Brain microvascular endothelial cell (primary cell): ENCODE measurements around the gene FARP1.
A peak's percentile ranks its signal among the peaks of the same experiment; 100 is the strongest.

ENCODE experiments used
- DNase-seq: peaks from one replicate; pipeline ENCODE4 v3.0.0-alpha.2; 2020
- H3K27ac ChIP-seq: fragments of 250-450 bp; sonication (Bioruptor Pico); 2 replicates; pipeline ENCODE4 v1.5.1; 2020; ENCODE audit warnings: mild to moderate bottlenecking, moderate library complexity
- H3K27me3 ChIP-seq: fragments of 250-450 bp; sonication (Bioruptor Pico); replicated peaks from 2 replicates; pipeline ENCODE4 v1.5.1; 2020; ENCODE audit warnings: mild to moderate bottlenecking
- H3K36me3 ChIP-seq: fragments of 250-450 bp; sonication (Bioruptor Pico); replicated peaks from 2 replicates; pipeline ENCODE4 v1.5.1; 2020; ENCODE audit warnings: mild to moderate bottlenecking
- H3K4me3 ChIP-seq: 2 replicates; pipeline ENCODE4 v1.5.1; 2011; ENCODE audit warnings: low read depth, mild to moderate bottlenecking, control low read depth, low read length, moderate library complexity
- CTCF ChIP-seq: IDR thresholded peaks from 2 replicates; pipeline ENCODE4 v1.5.1; 2011; ENCODE audit warnings: low read depth, mild to moderate bottlenecking, moderate library complexity, low read length, control low read depth, inconsistent platforms; ENCODE audit errors: missing control alignments
- in situ Hi-C: cut with HindIII; loops from 2 replicates; pipeline ENCODE4 v1.10.0; 2017; ENCODE audit warnings: low sequenced_read_pairs, low pct_ligation_motif_present

The FARP1 gene

GRCh38 chr13:98242403-98242802, 99.5 kb downstream of the FARP1 start:
- no peaks in the 10 kb centered on the region for H3K27me3 ChIP-seq
- H3K36me3 ChIP-seq = no peaks in the 10 kb centered on the region
- no peak overlapping the region for H3K4me3 ChIP-seq
- H3K27ac ChIP-seq = no peak overlapping the region
- in situ Hi-C loops = no loop called here
- DNase-seq = no peak
- TF ChIP-seq CTCF = no peak

DNA sequence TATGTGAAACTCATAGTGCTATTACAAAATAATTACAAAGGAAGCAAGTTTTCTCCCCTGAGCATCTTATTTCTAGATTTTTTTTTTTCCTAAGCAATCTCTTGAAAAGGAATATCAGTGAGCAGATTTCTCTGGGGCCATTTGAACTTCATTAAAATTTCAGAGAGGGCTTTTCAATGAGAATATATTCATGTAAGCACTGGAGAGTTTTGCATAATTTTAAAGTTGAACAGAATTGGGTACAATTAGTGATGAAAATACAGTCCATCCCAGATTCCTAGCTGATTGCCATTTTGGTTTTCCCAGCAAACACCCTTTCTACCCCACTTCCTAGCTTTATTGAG, 101.0 kb downstream of the FARP1 start:
- in situ Hi-C loops = no loop called here

DNA sequence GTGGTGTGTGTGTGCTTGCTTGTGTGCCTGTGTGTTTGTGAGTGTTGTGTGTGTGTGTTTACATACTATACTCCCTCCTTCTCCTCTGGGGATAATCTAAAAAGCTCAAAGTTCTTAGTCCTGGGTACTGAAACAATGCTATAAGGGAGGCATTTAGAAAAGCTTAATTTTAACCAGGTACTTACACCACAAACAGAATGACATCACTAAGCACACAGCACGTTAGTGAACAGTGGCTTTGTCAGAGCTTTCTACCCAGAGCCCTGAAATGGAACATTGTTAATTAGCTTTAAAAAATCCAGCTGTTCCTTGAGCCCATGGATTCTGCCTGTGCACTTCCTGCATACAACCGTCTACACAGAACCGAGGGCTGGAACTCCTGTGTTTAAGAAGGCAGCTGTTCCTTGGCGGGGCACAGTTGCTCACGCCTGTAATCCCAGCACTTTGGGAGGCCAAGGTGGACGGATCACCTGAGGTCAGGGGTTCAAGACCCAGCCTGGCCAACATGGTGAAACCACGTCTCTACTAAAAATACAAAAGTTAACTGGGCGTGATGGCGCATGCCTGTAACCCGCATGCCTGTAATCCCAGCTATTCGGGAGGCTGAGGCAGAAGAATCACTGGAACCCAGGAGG, 103.8 kb downstream of the FARP1 start:
- H3K27ac ChIP-seq = no peak overlapping the region
- H3K27me3 ChIP-seq = no peaks in the 10 kb centered on the region
- H3K4me3 ChIP-seq = no peak overlapping the region
- H3K36me3 ChIP-seq = no peaks in the 10 kb centered on the region
- in situ Hi-C loops = no loop called here
- DNase-seq = no peak
- TF ChIP-seq CTCF = no peak

More for the DNA sequence above, 101.0 kb downstream of the FARP1 start:
- H3K27me3 ChIP-seq = no peaks in the 10 kb centered on the region
- no peak for TF ChIP-seq CTCF
- H3K36me3 ChIP-seq = no peaks in the 10 kb centered on the region
- H3K27ac ChIP-seq = no peak overlapping the region
- no peak overlapping the region for H3K4me3 ChIP-seq
- no peak for DNase-seq

- Histone ChIP-seq H3K4me3 (no peak overlapping the region), H3K36me3 (no peaks in the 10 kb centered on the region), H3K27me3 (no peaks in the 10 kb centered on the region), H3K27ac (no peak overlapping the region)
- no peak for DNase-seq
- in situ Hi-C loops = no loop called here
- TF ChIP-seq CTCF = no peak
Observed at GRCh38 chr13:98251708-98252107, 108.8 kb downstream of the FARP1 start.

DNA sequence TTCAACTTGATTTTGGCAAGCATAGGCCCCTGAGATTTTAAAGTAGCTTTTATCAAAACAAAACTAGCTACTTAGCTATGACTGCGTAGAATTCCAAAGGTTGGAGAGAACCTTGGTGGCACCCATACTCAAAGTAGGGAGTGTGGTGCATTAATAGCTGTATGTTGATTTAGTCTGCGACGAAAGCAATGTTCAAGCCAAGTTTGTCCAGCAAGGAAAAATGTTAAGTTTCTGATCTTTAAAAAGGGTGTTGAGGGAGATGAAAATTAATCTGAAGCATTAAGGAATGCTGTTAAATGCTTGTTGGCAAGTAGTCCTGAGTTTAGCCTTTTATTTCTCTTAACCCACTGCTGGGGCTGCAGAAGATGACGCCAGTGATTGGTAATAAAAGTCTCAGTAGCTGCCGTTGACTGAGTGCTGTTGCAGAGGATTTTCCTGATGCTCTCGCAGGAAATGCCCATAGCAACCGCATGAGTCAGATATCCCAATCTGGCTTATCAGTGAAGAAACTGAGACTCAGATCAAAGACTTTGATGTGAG, 110.1 kb downstream of the FARP1 start:
- in situ Hi-C loops = no loop called here
- peak; percentile 91 for DNase-seq

More for the DNA sequence above, 110.1 kb downstream of the FARP1 start:
- no peak overlapping the region for H3K4me3 ChIP-seq
- H3K27ac ChIP-seq = peak overlapping the region; percentile 67
- TF ChIP-seq CTCF = no peak
- H3K36me3 ChIP-seq = no peaks in the 10 kb centered on the region
- no peaks in the 10 kb centered on the region for H3K27me3 ChIP-seq
